Nephron (organoid): Measurements from ENCODE around the gene PPP3CA.

Experiments
- H3K27ac Mint-ChIP-seq, 3 experiments: 2 replicates each; pipeline ENCODE4 v1.8.0; 2020; ENCODE audit warnings: mixed read lengths in 3 of 3, mild to moderate bottlenecking in 2 of 3, moderate library complexity in 1 of 3
- H3K27me3 Mint-ChIP-seq: 2 replicates; pipeline ENCODE4 v1.8.0; 2021; ENCODE audit warnings: low read depth, mild to moderate bottlenecking, moderate library complexity, mixed read lengths
- H3K36me3 Mint-ChIP-seq: 2 replicates; pipeline ENCODE4 v1.8.0; 2020; ENCODE audit warnings: low read depth, mixed read lengths
- H3K4me1 Mint-ChIP-seq: 2 replicates; pipeline ENCODE4 v1.8.0; 2020; ENCODE audit warnings: mixed read lengths
- H3K4me3 Mint-ChIP-seq, 3 experiments: 2 replicates each; pipeline ENCODE4 v1.8.0; 2020; ENCODE audit warnings: mild to moderate bottlenecking in 3 of 3, mixed read lengths in 3 of 3, moderate library complexity in 2 of 3
- H3K9me3 Mint-ChIP-seq: 2 replicates; pipeline ENCODE4 v1.8.0; 2020; ENCODE audit warnings: mixed read lengths
- TF ChIP-seq, protein P1 (sequence below), 3 experiments: fragments of 200-600 bp; sonication (generic); IDR thresholded peaks; one replicate each; pipeline ENCODE4 v1.5.0; 2021; ENCODE audit warnings: antibody characterized with exemption in 3 of 3; ENCODE audit not compliant: unreplicated experiment in 3 of 3

Gene PPP3CA

DNA sequence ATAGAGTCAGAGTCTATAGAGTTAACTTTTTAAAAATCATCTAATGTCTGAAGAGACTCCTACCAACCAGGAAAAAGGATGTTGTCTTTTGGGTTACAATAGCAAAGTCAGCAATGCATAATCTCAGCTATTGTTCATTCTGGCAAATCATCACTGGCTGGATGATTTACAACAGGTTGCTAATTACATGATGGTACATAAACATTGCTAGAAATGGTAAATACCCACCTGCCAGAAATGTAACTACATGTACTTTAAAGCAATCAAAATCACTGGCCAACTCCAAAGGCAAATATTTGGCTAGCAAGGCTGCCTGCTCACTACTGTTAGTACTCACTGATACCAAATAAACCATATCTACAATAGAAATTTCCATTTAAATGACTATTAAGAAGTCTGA, 91.1 kb downstream of the PPP3CA start:
- Mint-ChIP-seq H3K4me3 (no peak overlapping the region), H3K27ac (no peak overlapping the region), H3K27me3 (no peaks in the 10 kb centered on the region), H3K4me1 (peaks cover 35% of the 10 kb centered on the region), H3K9me3 (no peaks in the 10 kb centered on the region), H3K36me3 (no peaks in the 10 kb centered on the region)
- TF ChIP-seq, protein P1, sequence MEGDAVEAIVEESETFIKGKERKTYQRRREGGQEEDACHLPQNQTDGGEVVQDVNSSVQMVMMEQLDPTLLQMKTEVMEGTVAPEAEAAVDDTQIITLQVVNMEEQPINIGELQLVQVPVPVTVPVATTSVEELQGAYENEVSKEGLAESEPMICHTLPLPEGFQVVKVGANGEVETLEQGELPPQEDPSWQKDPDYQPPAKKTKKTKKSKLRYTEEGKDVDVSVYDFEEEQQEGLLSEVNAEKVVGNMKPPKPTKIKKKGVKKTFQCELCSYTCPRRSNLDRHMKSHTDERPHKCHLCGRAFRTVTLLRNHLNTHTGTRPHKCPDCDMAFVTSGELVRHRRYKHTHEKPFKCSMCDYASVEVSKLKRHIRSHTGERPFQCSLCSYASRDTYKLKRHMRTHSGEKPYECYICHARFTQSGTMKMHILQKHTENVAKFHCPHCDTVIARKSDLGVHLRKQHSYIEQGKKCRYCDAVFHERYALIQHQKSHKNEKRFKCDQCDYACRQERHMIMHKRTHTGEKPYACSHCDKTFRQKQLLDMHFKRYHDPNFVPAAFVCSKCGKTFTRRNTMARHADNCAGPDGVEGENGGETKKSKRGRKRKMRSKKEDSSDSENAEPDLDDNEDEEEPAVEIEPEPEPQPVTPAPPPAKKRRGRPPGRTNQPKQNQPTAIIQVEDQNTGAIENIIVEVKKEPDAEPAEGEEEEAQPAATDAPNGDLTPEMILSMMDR (IDR thresholded peaks at IDR 0.05; ENCODE audit: unreplicated experiment in 3 of 3) = no peak

GRCh38 chr4:101254776-101255175, 92.5 kb downstream of the PPP3CA start:
- H3K27me3 Mint-ChIP-seq = no peaks in the 10 kb centered on the region
- H3K4me1 Mint-ChIP-seq = peaks cover 26% of the 10 kb centered on the region
- no peaks in the 10 kb centered on the region for H3K36me3 Mint-ChIP-seq
- H3K9me3 Mint-ChIP-seq = no peaks in the 10 kb centered on the region
- TF ChIP-seq, protein P1 (IDR thresholded peaks at IDR 0.05; ENCODE audit: unreplicated experiment in 3 of 3) = no peak
- no peak overlapping the region for H3K4me3 Mint-ChIP-seq
- no peak overlapping the region for H3K27ac Mint-ChIP-seq

DNA sequence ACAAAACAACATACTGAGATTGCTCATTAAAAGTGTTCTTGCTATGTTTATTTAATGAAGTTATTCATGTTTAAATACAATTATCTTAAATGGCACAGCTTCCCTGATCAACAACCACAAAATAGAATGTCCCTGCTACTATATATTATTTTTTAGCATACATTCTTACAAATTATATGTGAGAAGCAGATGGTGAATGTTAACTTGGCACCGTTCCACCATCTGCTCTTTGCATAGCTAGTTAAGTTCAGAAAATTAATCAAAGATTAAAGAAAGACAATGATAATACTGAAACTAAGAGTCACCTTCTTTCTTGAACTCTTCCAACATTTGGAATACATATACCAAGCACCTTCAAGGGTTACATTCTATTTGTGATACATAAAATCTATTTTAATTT, 94.2 kb downstream of the PPP3CA start:
- TF ChIP-seq, protein P1 (IDR thresholded peaks at IDR 0.05; ENCODE audit: unreplicated experiment in 3 of 3) = no peak
- H3K27ac Mint-ChIP-seq = no peak overlapping the region
- H3K27me3 Mint-ChIP-seq = no peaks in the 10 kb centered on the region
- no peaks in the 10 kb centered on the region for H3K36me3 Mint-ChIP-seq
- H3K9me3 Mint-ChIP-seq = no peaks in the 10 kb centered on the region
- no peak overlapping the region for H3K4me3 Mint-ChIP-seq
- peaks cover 25% of the 10 kb centered on the region for H3K4me1 Mint-ChIP-seq

- no peaks in the 10 kb centered on the region for H3K9me3 Mint-ChIP-seq
Measured at GRCh38 chr4:101252721-101253120, 94.6 kb downstream of the PPP3CA start.

GRCh38 chr4:101251261-101251660, 96.1 kb downstream of the PPP3CA start:
- TF ChIP-seq, protein P1 (IDR thresholded peaks at IDR 0.05; ENCODE audit: unreplicated experiment in 3 of 3) = no peak
- Mint-ChIP-seq H3K4me3 (no peak overlapping the region), H3K36me3 (no peaks in the 10 kb centered on the region), H3K27ac (no peak overlapping the region), H3K4me1 (peaks cover 25% of the 10 kb centered on the region), H3K9me3 (no peaks in the 10 kb centered on the region), H3K27me3 (no peaks in the 10 kb centered on the region)

More at GRCh38 chr4:101252721-101253120, 94.6 kb downstream of the PPP3CA start:
- H3K36me3 Mint-ChIP-seq = no peaks in the 10 kb centered on the region
- no peak overlapping the region for H3K27ac Mint-ChIP-seq
- TF ChIP-seq, protein P1 (IDR thresholded peaks at IDR 0.05; ENCODE audit: unreplicated experiment in 3 of 3) = no peak
- peaks cover 25% of the 10 kb centered on the region for H3K4me1 Mint-ChIP-seq
- no peak overlapping the region for H3K4me3 Mint-ChIP-seq
- H3K27me3 Mint-ChIP-seq = no peaks in the 10 kb centered on the region

GRCh38 chr4:101244349-101244748, 103.0 kb downstream of the PPP3CA start:
- Mint-ChIP-seq H3K4me3 (no peak overlapping the region), H3K36me3 (no peaks in the 10 kb centered on the region), H3K27ac (no peak overlapping the region), H3K27me3 (no peaks in the 10 kb centered on the region), H3K9me3 (no peaks in the 10 kb centered on the region), H3K4me1 (no peaks in the 10 kb centered on the region)
- TF ChIP-seq, protein P1 (IDR thresholded peaks at IDR 0.05; ENCODE audit: unreplicated experiment in 3 of 3) = no peak
